GM08714 (cell line): Measurements from ENCODE around the gene FCN1.

ENCODE experiments used
- H3K4me3 ChIP-seq: fragments of 200-500 bp; sonication (Bioruptor generic); 2 replicates; pipeline ENCODE4 v1.5.1; 2014; ENCODE audit warnings: mild to moderate bottlenecking, low read length, inconsistent platforms
- ZNF274 ChIP-seq: IDR thresholded peaks from 2 replicates; pipeline ENCODE4 v1.6.1; 2012; ENCODE audit warnings: mild to moderate bottlenecking, low read depth, low read length

The FCN1 gene

DNA sequence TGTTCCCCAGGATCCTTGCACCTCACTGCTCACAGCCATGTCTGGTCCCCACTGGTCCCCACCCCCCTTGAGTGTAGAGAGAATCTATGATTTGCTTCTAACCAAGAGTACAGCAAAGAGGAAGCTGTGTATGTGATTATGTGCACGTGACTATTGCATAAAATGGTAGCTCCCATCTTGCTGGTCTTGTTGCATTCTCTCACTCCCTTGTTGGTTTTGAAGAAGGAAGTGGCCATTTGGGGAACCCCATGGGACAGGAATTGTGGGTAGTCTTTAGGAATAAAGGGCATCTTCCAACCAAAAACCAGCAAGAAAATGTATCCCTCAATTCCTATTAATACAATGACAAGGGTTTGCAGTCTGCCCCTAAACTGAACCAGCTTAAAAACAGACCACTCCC lies 42.3 kb downstream of the FCN1 start:
- no peak for TF ChIP-seq ZNF274
- no peak overlapping the region for H3K4me3 ChIP-seq

DNA sequence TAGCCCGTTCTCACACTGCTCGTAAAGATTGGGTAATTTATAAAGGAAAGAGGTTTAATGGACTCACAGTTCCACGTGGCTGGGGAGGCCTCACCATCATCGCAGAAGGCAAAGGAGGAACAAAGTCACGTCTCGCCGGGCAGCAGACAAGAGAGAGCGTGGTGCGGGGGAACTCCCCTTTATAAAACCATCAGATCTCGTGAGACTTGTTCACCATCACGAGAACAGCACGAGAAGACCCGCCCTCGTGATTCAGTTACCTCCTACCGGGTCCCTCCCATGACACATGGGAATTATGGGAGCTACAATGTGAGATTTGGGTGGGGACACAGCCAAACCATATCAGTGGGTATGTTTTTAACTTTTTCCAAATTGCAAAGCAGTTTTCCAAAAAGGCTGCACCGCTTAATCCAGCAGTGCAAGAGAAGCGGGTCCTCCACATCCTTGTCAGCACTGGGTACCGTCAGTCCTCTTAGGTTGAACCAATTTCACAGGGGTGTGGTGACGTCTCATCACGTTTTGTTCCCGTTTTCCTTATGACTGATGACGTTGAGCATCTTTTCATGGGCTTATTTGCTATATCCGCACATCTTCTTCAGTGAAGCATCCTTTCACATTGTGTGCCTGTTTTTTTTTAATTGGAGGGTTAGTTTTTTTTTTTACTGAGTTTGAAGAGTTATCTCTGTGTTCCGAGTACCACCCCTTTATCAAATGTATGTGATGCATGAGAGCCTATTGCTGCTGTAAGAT lies 45.1 kb downstream of the FCN1 start:
- no peak overlapping the region for H3K4me3 ChIP-seq
- TF ChIP-seq ZNF274, result no peak

DNA sequence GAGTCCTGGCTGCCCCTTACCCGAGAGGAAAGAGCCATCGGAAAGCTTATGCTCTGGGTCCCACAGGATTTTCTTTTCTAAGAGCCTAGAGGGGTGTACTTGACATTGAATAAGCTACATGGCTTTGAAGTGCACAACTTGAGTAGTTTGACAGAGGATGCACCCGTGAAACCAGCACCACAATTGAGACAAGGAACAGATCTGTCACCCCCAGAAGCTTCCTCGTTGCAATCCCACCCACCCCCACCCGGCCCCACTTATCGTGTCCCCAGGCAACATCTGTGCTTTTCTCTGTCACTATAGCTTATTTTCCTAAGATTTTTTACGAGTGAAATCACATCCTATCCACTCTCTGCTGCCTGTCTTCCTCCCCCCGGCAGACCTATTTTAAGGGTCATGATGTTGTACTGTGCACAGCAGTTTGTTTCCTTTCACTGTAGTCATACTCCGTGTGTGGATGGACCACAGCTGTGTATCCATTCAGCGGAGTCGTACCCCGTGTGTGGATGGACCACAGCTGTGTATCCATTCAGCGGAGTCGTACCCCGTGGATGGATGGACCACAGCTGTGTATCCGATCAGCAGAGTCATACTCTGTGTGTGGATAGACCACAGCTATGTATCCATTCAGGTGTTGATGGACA lies 45.9 kb downstream of the FCN1 start:
- H3K4me3 ChIP-seq, result no peak overlapping the region
- no peak for TF ChIP-seq ZNF274

DNA sequence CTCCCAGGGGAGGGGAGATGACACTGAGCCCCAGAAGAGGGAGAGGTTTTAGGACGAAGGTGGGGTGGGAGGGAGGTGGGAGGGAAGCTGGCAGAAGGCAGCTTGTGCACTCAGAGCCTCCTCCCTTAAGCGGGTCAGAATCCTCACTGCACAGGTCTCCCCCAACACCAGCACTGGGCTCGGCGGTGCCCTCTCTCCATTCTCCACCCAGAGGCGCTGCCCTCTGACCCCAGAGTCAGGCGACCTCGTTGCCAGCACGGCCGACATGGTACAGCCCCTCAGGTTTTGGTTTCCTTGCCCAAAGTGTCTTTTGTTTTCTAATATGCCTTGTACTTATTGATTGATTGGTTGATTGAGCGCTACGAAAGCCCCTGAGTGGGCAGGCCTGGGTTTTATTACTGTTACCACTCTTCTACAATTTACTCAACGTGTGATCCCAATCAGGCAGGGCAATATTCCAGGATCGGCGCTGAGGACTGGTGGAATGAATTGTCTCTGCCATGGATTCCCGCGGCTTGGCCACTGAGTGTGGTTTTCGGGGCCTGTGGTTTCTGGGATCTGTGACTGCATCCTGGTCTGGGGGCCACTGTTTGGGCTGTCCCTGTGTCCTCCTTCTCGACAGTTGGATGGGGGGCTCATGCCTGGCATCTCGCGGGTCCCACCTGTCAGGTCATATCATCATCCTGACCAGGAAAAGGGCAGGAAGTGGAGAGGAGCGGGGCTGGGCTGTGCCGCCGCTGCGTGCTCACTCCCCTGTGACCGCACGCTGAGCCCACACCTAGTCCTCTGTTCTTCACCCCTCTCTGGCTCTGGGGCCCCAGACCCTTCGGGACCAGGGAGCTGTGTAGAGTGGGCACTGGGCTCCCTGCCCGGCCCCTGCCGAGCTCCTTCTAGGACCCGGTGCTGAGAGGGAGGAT lies 46.7 kb downstream of the FCN1 start:
- TF ChIP-seq ZNF274, result no peak
- H3K4me3 ChIP-seq, result no peak overlapping the region

DNA sequence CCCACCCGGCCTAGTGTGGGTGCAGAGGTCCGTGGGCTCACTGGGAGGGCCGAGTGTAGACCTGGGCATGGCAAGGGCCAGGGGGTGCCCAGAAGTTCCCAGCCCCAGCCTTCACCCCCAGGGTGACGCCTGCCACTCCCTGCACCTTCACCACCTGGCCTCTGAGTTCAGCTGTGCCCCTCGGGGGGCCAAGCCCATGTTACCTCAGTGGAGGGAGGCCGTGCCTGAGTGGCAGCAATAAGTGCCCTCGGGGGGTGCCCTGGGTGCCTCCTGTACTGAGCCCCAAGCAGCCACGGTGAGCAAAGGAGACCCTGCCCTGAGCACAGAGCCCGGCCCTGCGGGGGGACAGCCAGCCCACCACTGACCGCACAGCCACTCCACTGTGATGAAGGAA lies 47.4 kb downstream of the FCN1 start:
- no peak for TF ChIP-seq ZNF274
- no peak overlapping the region for H3K4me3 ChIP-seq

DNA sequence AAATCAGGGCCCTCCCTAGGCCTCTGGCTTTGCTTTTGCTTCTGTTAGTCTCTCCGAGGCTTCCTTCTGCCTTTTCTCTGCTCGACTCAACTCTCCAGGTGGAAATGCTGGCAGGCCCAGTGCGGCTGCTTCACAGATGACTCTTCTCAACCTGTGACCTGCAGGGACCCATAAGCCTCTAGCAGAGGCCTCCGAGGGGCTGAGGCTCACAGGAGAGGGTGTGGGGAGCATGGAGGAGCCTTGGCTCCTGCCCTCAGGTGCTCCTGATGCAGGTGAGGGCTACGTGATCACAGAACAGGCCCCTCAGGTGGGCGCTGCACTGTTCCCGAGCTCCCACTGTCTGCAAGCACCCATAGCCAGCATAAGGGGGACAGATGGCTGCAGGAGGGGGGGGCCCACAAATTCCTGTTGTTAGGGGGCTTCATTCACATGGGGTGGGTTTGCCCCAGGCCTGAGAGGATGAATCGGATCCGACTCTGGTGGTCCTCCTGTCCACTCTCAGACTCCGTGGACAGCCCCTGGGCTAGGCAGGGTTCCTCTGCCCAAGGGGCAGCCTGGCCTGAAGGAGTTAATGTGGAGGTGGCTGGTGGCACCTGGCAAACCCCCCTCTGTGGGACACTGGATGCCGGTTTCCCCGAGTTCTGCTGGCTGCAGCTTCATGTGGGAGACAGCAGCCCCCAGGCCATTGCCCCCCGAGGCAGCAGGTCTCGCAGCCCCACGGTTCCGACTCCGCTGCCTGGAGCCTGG lies 48.0 kb downstream of the FCN1 start:
- no peak for TF ChIP-seq ZNF274
- H3K4me3 ChIP-seq, result no peak overlapping the region

DNA sequence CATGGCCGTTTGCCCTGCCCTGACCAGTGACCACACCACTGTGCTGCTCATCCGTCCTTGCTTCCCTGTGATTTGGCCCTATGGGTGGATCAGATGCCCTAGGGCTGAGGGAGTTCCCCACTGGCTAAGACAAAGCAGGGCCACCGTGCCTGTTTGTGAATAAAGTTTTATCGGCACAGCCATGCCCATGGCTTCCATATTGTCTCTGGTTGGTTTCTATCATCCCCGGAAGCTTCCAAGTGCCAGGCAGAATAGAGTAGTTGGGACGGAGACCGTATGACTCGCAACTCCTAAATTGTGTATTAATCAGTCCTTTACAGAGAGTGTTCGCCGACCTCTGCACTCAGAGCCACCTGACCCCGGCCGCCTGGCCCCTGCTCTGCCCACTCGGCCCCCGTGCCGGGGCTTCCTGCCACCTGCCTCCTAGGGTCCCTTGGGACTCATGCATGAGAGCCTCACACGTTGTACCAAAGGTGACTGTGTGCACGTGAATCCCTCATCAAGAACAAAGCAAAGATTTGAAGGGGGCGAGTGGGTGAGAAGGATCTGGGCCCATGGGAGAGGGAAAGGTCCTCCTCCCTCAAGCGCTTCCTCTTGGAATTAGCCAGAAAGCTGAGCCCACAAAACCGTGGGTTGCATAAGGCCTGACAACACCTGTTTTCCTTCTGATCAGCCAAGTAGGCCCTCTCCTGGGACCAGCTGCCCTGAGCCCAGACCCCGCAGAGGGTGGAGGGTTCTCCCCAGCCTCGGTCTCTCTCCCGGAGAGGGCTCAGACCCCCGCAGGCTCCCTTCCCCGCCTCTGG lies 48.8 kb downstream of the FCN1 start:
- TF ChIP-seq ZNF274, result no peak
- H3K4me3 ChIP-seq, result no peak overlapping the region

DNA sequence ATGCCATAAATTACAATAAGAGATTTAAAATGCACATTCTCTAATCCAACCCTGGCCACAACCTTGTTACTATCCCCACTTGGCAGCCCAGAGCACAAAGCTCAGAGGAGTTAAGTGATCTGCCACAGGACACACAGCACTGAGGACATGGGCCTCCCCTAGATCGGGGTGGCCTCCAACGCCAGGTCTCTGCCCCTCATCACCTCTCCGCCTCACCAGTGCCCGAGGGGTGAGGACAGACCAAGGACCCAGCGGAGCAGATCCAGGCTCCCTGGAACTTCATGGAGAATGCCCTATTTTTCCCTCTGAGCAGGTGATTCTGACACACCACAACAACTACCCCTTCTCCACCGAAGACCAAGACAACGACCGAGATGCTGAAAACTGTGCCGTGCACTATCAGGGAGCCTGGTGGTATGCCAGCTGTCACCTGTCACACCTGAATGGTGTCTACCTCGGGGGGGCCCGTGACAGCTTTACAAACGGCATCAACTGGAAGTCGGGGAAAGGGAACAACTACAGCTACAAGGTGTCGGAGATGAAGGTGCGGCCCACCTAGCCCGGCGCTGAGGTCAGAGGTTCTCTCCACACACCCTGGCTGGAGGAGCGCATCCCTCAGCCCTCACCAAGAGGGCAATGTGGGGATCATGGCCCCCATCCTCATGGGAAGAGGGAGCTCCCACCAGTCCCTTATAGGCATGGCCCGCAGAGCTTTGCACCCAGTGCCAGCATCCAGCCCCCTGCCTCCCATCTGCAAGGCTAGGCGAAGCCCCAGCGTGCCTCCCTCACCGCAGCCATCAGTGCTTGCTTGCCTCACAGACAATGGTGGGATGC lies 49.6 kb downstream of the FCN1 start:
- TF ChIP-seq ZNF274, result no peak

DNA sequence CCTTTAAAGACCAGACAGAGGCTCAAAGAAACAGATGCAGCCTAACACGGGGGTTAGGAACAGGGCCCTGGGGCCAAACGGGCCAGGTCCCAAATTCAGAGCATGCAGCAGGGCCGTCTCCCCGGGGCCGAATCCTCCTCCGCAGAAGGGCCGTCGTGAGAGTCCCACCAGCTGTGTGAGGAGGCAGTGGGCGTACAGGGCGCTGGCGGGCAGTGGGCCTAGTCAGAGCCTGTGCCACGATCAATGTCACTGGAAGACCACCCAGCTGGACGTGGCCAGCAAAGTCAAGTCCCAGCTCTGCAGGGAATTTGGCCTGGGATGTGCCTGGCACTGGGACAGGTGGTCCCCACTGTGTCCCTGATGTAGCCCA lies 52.9 kb downstream of the FCN1 start:
- no peak overlapping the region for H3K4me3 ChIP-seq
- no peak for TF ChIP-seq ZNF274

More for the DNA sequence above, 49.6 kb downstream of the FCN1 start:
- no peak overlapping the region for H3K4me3 ChIP-seq

DNA sequence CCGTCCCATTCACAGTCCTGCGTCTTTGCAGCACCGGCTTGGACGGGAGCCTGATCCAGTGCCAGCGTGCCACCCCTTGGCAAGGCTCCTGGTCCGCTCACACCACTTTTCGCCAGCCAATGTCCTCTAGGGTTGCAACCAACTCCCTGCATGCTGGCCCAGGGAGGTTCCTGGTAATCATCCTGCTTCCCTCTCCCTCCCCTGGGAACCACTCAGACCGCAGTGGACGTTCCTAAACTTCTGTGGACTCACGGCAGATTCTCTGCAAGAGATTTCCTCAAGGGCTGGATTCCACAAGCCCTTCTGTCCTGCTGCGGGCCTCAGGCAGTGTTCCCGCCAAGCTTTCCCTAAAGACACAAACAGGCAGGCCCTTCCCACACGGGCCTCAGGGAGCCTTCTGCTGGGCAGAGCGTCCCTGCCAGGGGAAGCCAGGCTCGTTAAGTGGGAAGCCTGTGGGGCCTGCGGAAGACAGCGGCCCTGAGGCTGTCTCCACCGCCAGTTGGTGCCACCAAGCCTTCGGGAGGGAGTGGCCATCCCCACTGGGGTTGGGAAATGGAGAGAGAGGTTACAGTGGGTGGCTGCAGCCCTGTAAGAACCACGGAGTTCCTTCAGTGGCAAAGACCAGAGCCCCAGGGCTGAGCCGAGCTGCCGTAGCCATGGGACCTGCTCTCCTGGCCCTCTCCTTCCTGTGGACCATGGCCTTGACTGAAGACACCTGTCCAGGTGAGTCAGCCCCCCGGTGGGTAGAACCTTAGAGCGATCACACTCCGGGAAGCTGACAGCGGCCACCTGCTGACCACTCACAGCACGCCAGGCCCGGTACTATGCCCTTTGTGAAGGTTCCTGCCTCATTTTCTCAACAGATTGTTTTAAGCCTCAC lies 53.5 kb downstream of the FCN1 start:
- H3K4me3 ChIP-seq, result no peak overlapping the region
- TF ChIP-seq ZNF274, result no peak

DNA sequence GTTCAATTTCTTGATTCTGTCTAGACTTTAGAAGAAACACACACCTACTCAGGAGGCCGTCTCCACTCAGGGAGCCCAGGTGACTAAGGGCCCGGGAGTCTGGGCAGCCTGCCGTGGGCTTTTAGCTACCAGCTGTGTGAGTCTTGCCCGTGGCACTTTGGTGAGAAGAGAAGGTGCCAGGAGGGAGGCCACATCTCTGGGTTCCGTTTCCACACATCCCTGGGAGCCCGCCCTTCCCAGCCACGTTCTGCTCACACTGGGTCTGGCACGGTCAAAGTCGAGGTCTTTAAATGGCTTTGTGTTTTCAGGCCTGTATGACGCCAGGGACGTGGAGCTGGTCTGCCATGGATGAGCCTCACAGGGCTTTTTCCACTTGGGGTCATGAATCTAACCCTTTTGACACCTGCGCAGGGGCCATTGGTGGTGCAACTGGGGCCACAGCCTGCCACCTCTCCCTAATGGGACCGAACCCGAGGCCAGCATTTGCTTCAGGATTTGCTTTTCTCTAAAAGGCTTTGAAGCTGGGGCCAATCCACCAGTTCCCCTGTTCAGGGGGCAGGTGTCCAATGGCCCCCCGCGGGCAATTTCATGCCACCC lies 54.3 kb downstream of the FCN1 start:
- no peak overlapping the region for H3K4me3 ChIP-seq
- TF ChIP-seq ZNF274, result no peak
